Ovary (tissue), 3 donors: Measurements from ENCODE around the gene UGCG.

Experiments used
- CTCF ChIP-seq, 3 donors: fragments of 450-650 bp in 2 of 3; fragments of 200-600 bp in 1 of 3; IDR thresholded peaks; one replicate each; pipeline versions ENCODE4 v1.5.1 to v1.8.0; 2016 to 2022; ENCODE audit warnings: antibody characterized with exemption in 3 of 3, mild to moderate bottlenecking in 1 of 3
- POLR2A ChIP-seq: fragments of 450-650 bp; IDR thresholded peaks from one replicate; pipeline ENCODE4 v1.6.1; 2017; ENCODE audit warnings: antibody characterized with exemption, mild to moderate bottlenecking, moderate library complexity
- donor health status: DM: no; HTN: no; CAD: no.

DNA sequence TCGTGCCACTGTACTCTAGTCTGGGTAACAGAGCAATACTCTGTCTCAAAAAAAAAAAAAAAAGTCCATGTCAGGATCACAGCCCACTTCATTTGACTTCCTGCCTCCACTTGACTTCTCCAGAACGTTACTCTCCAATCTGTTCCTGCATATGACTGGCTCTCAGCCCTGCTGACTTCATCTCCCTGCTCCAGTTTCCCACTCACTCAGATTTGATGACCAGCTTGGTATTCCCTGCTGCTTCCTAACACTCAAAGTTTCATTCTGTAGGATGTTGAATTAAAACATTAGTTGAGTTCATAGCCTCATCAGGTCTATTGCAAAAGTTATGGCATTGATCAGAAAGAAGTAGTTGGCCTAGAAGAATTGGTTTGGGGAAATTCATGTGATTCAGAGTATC is 52.3 kb downstream of the UGCG start:
- no peak for TF ChIP-seq CTCF (IDR thresholded peaks at IDR 0.05)
- no peak for TF ChIP-seq POLR2A
